ENCODE measurements around the gene RRBP1.

The RRBP1 gene

GRCh38 chr20:17678886-17679285 is 3.2 kb downstream of the RRBP1 start:
- TF ChIP-seq, protein P1, sequence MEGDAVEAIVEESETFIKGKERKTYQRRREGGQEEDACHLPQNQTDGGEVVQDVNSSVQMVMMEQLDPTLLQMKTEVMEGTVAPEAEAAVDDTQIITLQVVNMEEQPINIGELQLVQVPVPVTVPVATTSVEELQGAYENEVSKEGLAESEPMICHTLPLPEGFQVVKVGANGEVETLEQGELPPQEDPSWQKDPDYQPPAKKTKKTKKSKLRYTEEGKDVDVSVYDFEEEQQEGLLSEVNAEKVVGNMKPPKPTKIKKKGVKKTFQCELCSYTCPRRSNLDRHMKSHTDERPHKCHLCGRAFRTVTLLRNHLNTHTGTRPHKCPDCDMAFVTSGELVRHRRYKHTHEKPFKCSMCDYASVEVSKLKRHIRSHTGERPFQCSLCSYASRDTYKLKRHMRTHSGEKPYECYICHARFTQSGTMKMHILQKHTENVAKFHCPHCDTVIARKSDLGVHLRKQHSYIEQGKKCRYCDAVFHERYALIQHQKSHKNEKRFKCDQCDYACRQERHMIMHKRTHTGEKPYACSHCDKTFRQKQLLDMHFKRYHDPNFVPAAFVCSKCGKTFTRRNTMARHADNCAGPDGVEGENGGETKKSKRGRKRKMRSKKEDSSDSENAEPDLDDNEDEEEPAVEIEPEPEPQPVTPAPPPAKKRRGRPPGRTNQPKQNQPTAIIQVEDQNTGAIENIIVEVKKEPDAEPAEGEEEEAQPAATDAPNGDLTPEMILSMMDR (IDR thresholded peaks at IDR 0.05), result no peak

DNA sequence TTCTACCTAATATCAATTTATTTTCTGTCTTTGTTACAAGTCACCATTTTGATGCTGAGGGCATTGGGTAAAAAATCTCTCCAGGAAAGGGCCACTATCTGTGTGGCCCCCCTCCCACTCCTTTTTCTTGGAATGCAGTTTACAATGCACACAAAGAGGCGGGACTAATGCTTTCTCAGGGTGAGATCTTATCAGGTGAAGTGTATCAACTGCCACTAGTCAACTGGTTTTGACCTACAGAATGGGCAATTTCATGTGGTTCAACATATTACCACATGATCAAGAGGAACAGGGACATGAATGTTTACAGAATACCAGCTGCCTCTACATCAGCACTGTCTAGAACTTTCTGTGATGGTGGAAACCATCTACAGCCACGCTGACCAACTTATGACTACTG is 3.7 kb downstream of the RRBP1 start:
- TF ChIP-seq, protein P1 (IDR thresholded peaks at IDR 0.05), result no peak

GRCh38 chr20:17676942-17677341 is 5.1 kb downstream of the RRBP1 start:
- TF ChIP-seq, protein P1 (IDR thresholded peaks at IDR 0.05), result no peak

DNA sequence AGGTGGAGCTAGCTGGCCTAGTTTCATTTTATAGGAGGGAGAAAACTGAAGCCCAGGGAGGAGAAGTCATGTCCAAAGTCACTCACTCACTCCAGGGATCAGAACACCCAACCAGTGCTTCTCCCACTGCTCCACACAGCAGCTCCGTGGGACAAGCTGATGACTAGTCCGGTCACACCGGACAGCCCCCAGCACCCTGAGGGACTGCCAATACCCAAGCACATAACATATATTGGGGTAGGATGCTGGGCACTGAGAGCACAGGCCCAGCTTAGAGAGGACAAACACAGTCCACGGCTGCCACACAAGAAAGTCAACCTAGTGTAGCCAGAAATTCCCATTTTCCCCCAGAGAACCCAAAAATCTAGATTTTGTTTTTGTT is 5.7 kb downstream of the RRBP1 start:
- TF ChIP-seq, protein P1 (IDR thresholded peaks at IDR 0.05), result no peak

- TF ChIP-seq, protein P1 (IDR thresholded peaks at IDR 0.05), result no peak
Observed at GRCh38 chr20:17675519-17676377, 6.3 kb downstream of the RRBP1 start.

DNA sequence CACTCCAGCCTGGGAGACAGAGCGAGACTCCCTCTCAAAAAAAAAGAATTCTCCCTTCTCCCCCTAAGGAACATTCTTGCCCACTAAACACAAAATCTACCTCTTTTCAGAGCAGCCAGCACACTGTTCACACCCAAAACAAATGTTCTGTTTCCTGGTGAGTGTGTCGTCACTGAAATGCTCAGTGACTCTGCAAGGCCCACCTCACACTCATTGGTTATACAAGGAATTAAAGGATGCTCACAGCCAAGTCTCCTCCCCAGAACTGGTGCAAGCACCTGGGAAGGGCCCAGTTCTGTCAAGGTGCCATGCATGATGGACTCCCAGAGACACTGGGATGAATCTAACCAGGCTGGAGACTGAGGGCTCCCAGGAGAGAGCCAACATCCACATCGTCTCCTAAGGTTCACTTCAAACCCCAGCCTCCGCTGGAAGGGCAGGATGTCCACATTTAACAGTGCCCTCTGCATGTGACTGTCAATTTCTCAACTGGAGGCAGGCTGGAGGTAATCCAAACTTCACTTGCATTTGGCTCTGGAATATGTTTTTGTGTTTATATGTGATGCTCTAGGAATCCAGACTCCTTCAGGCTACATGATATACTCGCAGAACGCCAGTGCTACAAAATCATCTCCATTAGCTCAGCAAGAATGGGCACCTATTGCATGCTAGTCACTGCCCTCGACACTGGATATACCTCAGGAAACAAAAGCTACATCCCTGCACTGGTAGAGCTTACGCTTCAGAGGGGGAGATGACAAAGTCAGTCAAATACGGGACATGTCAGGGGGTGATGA is 7.1 kb downstream of the RRBP1 start:
- TF ChIP-seq, protein P1 (IDR thresholded peaks at IDR 0.05), result no peak

DNA sequence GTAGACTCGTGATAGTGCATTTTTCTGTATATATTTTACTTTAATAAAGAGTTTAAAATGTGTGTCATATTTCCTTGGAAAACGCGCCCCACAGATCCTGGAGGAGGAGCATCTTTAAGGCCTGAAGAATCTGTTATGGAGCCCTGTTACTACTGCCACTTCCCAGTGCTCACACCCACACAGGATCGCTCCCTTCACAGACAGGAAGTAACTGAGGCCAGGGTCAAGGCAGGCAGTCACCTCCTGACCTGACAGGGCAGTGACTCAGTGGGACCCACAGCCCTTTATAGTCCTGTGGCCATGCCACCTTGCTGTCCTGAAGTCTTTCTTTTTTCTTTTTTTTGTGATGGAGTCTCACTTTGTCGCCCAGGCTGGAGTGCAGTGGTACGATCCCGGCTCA is 9.0 kb downstream of the RRBP1 start:
- TF ChIP-seq, protein P1 (IDR thresholded peaks at IDR 0.05), result no peak
